Fibroblast of lung (primary cell): ENCODE data around the gene PTPN7. TPM values are rescaled to one million over a fixed set of nuclear protein-coding genes. Genes with fewer than 3 reads are reported as not detected.

ENCODE experiments used
- DNase-seq, 2 donors: peaks; one replicate each; pipeline versions ENCODE4 v3.0.0 to v3.0.0-alpha.2; 2010; ENCODE audit warnings: low read depth in 2 of 2
- H2AFZ ChIP-seq: 2 replicates; pipeline ENCODE4 v1.5.1; 2012; ENCODE audit warnings: low read length, control low read depth, inconsistent platforms
- H3K27ac ChIP-seq: 2 replicates; pipeline ENCODE4 v1.5.1; 2011; ENCODE audit warnings: low read length, control low read depth; ENCODE audit not compliant: insufficient read depth
- H3K27me3 ChIP-seq: 2 replicates; pipeline ENCODE4 v1.5.1; 2011; ENCODE audit warnings: mild to moderate bottlenecking, low read length; ENCODE audit not compliant: control insufficient read depth, insufficient read depth
- H3K36me3 ChIP-seq: 2 replicates; pipeline ENCODE4 v1.5.1; 2011; ENCODE audit warnings: low read length; ENCODE audit not compliant: control insufficient read depth, insufficient read depth
- H3K4me1 ChIP-seq: 2 replicates; pipeline ENCODE4 v1.5.1; 2011; ENCODE audit warnings: low read length; ENCODE audit not compliant: control insufficient read depth, insufficient read depth; ENCODE audit errors: extremely low read depth
- H3K4me2 ChIP-seq: 2 replicates; pipeline ENCODE4 v1.5.1; 2011; ENCODE audit warnings: low read length, control low read depth; ENCODE audit not compliant: insufficient read depth; ENCODE audit errors: extremely low read depth
- H3K4me3 ChIP-seq, 4 experiments: fragments of 200-600 bp in 1 of 4; sonication (generic) in 1 of 4; replicated peaks in 1 of 4; 2 replicates each; pipeline ENCODE4 v1.5.1; 2011 to 2016; ENCODE audit warnings: low read length in 4 of 4, low read depth in 3 of 4, mild to moderate bottlenecking in 3 of 4, control low read depth in 2 of 4, inconsistent platforms in 1 of 4, mixed read lengths in 1 of 4; ENCODE audit not compliant: insufficient read depth in 1 of 4; ENCODE audit errors: control extremely low read depth in 1 of 4
- H3K79me2 ChIP-seq: 2 replicates; pipeline ENCODE4 v1.5.1; 2012; ENCODE audit warnings: mild to moderate bottlenecking, low read length, inconsistent platforms; ENCODE audit not compliant: control insufficient read depth, insufficient read depth
- H3K9ac ChIP-seq: 2 replicates; pipeline ENCODE4 v1.5.1; 2011; ENCODE audit warnings: mild to moderate bottlenecking, low read length, control low read depth; ENCODE audit not compliant: insufficient read depth
- H3K9me3 ChIP-seq: 2 replicates; pipeline ENCODE4 v1.5.1; 2012; ENCODE audit warnings: low read depth, low read length; ENCODE audit not compliant: control insufficient read depth, insufficient read depth
- H4K20me1 ChIP-seq: 2 replicates; pipeline ENCODE4 v1.5.1; 2011; ENCODE audit warnings: low read length; ENCODE audit not compliant: control insufficient read depth, insufficient read depth; ENCODE audit errors: extremely low read depth
- CTCF ChIP-seq, 2 donors: IDR thresholded peaks in 1 of 2; conservative IDR thresholded peaks in 1 of 2; 1 replicate in 1 of 2; 2 replicates in 1 of 2; pipeline ENCODE4 v1.5.1; 2011 to 2012; ENCODE audit warnings: low read length in 2 of 2, control low read depth in 1 of 2, inconsistent platforms in 1 of 2, low read depth in 1 of 2, mild to moderate bottlenecking in 1 of 2
- EZH2 ChIP-seq: IDR thresholded peaks from 2 replicates; pipeline ENCODE4 v1.5.1; 2012; ENCODE audit warnings: low read length, control low read depth, mild to moderate bottlenecking; ENCODE audit errors: missing control alignments
- polyA plus RNA-seq, 2 donors: library from polyadenylated mRNA; depleted of rRNA in 1 of 2; stranded (reverse) in 1 of 2; unstranded in 1 of 2; fragments of >200 nt; gene quantifications; 2 replicates each; pipeline ENCODE4 v1.2.1, GENCODE V29; 2011 to 2012; ENCODE audit warnings: missing spikeins in 1 of 2
- total RNA-seq: library from RNA; depleted of rRNA; stranded (reverse); fragments of >200 nt; gene quantifications from 2 replicates; pipeline ENCODE4 v1.2.1, GENCODE V29; 2014

Gene PTPN7
- total and polyA plus RNA-seq, 2 donors (not counting 1 experiment from before 2014, with no cell fraction given): not detected

GRCh38 chr1:202172015-202172355, 11.6 kb upstream of the PTPN7 start:
- H2AFZ ChIP-seq: no peak overlapping the region
- H3K9me3 ChIP-seq: no peaks in the 10 kb centered on the region
- no peak for TF ChIP-seq EZH2
- TF ChIP-seq CTCF (conservative IDR thresholded peaks at IDR 0.05 in 1 of 2, IDR thresholded peaks at IDR 0.05 in 1 of 2; ENCODE audit: low read depth in 1 of 2, low read length in 2 of 2): no peak
- H3K27me3 ChIP-seq: no peaks in the 10 kb centered on the region
- no peaks in the 10 kb centered on the region for H3K36me3 ChIP-seq
- H3K4me3 ChIP-seq: no peak overlapping the region
- no peaks in the 10 kb centered on the region for H3K4me1 ChIP-seq
- no peaks in the 10 kb centered on the region for H4K20me1 ChIP-seq
- no peak overlapping the region for H3K27ac ChIP-seq
- H3K4me2 ChIP-seq: no peak overlapping the region
- no peak overlapping the region for H3K9ac ChIP-seq
- H3K79me2 ChIP-seq: no peaks in the 10 kb centered on the region
- no peak for DNase-seq

DNA sequence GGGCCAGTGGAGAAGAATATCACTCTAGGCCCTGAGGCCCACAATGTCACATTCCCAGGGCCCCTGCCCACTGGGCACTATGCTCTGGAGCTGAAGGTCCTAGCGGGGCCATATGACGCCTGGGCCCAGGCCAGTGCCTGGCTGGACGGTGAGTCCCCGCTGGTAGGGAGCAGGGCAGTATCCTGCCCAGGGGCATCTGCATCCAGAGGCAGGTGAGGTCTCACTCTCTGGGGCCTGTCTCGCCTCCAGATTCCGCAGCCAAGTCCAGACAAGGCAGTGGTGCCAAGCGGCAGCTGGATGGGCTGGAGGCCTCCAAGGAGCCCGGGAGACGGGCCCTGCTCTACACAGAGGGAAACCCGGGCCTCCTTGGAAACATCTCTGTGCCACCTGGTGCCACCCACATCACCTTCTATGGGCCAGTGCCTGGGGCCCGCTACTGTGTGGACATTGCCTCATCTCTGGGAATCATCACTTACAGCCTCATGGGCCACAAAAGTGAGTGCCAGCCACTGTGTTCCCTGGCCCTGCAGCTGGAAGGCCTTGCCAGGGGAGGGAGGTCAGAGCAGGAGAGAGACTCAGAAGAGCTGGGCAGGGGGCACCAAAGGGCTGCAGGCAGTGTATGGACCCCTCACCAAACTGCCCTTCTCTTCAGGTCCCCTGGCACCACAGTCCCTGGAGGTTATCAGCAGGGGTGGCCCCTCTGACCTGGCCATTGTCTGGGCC, 11.1 kb upstream of the PTPN7 start:
- H3K4me2 ChIP-seq: no peak overlapping the region
- no peaks in the 10 kb centered on the region for H3K4me1 ChIP-seq
- H2AFZ ChIP-seq: no peak overlapping the region
- no peak for DNase-seq
- no peaks in the 10 kb centered on the region for H3K36me3 ChIP-seq
- no peak overlapping the region for H3K9ac ChIP-seq
- no peaks in the 10 kb centered on the region for H4K20me1 ChIP-seq
- H3K79me2 ChIP-seq: no peaks in the 10 kb centered on the region
- no peaks in the 10 kb centered on the region for H3K9me3 ChIP-seq
- H3K27ac ChIP-seq: no peak overlapping the region
- no peaks in the 10 kb centered on the region for H3K27me3 ChIP-seq
- no peak for TF ChIP-seq CTCF (conservative IDR thresholded peaks at IDR 0.05 in 1 of 2, IDR thresholded peaks at IDR 0.05 in 1 of 2; ENCODE audit: low read depth in 1 of 2, low read length in 2 of 2)
- H3K4me3 ChIP-seq: no peak overlapping the region

- no peak for DNase-seq
- Histone ChIP-seq H4K20me1 (no peaks in the 10 kb centered on the region), H3K36me3 (no peaks in the 10 kb centered on the region), H3K9ac (no peak overlapping the region), H3K27ac (no peak overlapping the region), H3K4me1 (no peaks in the 10 kb centered on the region), H3K27me3 (no peaks in the 10 kb centered on the region), H2AFZ (no peak overlapping the region), H3K9me3 (no peaks in the 10 kb centered on the region), H3K4me2 (no peak overlapping the region), H3K79me2 (no peaks in the 10 kb centered on the region), H3K4me3 (no peak overlapping the region)
- no peak for TF ChIP-seq EZH2
- TF ChIP-seq CTCF (conservative IDR thresholded peaks at IDR 0.05 in 1 of 2, IDR thresholded peaks at IDR 0.05 in 1 of 2; ENCODE audit: low read depth in 1 of 2, low read length in 2 of 2): no peak
These were observed 10.3 kb upstream of the PTPN7 start for GRCh38 chr1:202170726-202171125.
